Purkinje cell (primary cell): Measurements from ENCODE around the gene MPZL3. TPM values are rescaled to one million over a fixed set of nuclear protein-coding genes. Genes with fewer than 3 reads are reported as not detected.

Experiments used
- polyA plus RNA-seq: library from polyadenylated mRNA; unstranded; fragments of >200 nt; fragmentation: Nextera tagmentation; gene quantifications from 2 replicates; pipeline ENCODE4 v1.2.1, GENCODE V29; 2014

MPZL3 gene
- 1.1 and 5.1 TPM in 2 replicates for polyA plus RNA-seq

GRCh38 chr11:118251858-118252652, at the start of gene MPZL3:
MPZL3 (minus strand) TSS chr11:118252365; CDS start chr11:118252294, 71 bp downstream.

GRCh38 chr11:118263695-118264568, 11.8 kb upstream of the MPZL3 start, which contains the start of gene MPZL2:
MPZL2 (minus strand) TSS chr11:118264297; CDS start chr11:118264153, 144 bp downstream.

DNA sequence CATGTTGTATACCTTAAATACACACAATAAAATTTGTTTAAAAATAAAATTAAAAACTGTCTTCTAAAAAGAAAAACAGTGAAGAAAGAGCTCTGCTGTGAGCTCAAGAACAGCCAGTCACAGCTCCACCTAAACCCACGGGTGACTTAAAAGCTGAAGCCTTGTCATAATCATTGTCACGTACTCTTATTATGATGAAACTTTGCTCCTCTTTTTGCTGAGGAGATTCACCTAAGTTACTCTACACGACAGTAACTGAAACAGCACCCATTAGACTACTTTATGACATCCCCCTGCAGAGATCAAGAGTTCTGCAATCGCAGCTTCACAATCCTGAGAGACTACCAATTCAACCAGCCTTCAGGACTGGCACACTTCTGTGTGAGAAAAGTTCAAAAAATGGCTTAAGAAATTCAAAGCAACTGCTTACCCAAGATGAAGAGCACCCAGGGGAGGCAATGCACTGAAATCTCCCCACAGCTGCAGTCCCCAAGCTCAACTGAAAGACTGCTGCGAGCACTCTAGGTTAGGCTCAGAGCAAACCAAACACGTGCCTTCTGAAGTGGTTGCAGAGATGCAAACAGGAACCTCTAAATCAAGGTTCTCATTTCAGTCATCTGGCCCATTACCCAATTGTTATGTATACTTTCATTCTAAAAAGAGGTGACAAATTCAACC, 27.5 kb downstream of the MPZL3 start, which contains the start of gene JAML:
Gene JAML, minus strand, starts transcription at position 501 of the 678 bp plus-strand sequence. CDS start 10,145 bp downstream, outside the sequence.

Other genes with a start within 250 kb of the MPZL3 start
- gene TMPRSS4, start 175.3 kb downstream of the MPZL3 start, polyA plus RNA-seq: not detected in 2 replicates
- not detected in 2 replicates for gene SMIM35, start 165.4 kb downstream of the MPZL3 start, polyA plus RNA-seq
- 5.4 and 7.2 TPM in 2 replicates for gene SCN4B, start 99.5 kb downstream of the MPZL3 start, polyA plus RNA-seq
- 18.5 and 19.5 TPM in 2 replicates for gene SCN2B, start 75.7 kb downstream of the MPZL3 start, polyA plus RNA-seq
- not detected in 2 replicates for gene JAML, start 27.4 kb downstream of the MPZL3 start, polyA plus RNA-seq
- gene MPZL2, start 11.9 kb upstream of the MPZL3 start, polyA plus RNA-seq: not detected in 2 replicates
- not detected in 2 replicates for gene CD3E, start 52.4 kb upstream of the MPZL3 start, polyA plus RNA-seq
- gene CD3D, start 90.3 kb upstream of the MPZL3 start, polyA plus RNA-seq: not detected in 2 replicates
- gene CD3G, start 92.0 kb upstream of the MPZL3 start, polyA plus RNA-seq: not detected in 2 replicates
- gene UBE4A, start 107.2 kb upstream of the MPZL3 start, polyA plus RNA-seq: 32.6 and 45.9 TPM in 2 replicates
- gene ATP5MG, start 149.2 kb upstream of the MPZL3 start, polyA plus RNA-seq: 1,654 and 1,954 TPM in 2 replicates
- gene KMT2A, start 184.1 kb upstream of the MPZL3 start, polyA plus RNA-seq: 13.0 and 16.1 TPM in 2 replicates